Peyer's patch (tissue), 4 donors: ENCODE data around the gene TP53I11. TPM values are rescaled to one million over a fixed set of nuclear protein-coding genes. Genes with fewer than 3 reads are reported as not detected.

ENCODE experiments used
- DNase-seq, 3 donors: peaks; one replicate each; pipeline ENCODE4 v3.0.0-alpha.2; 2017 to 2019
- H3K27ac ChIP-seq, 4 donors: fragments of 200-600 bp; sonication (generic); one replicate each; pipeline ENCODE4 v1.5.1; 2016 to 2019
- H3K27me3 ChIP-seq, 2 donors: fragments of 200-600 bp; sonication (generic); one replicate each; pipeline ENCODE4 v1.5.1; 2019
- H3K36me3 ChIP-seq, 3 donors: fragments of 200-600 bp; sonication (generic); one replicate each; pipeline ENCODE4 v1.5.1; 2016 to 2019
- H3K4me1 ChIP-seq, 4 donors: fragments of 200-600 bp; sonication (generic); one replicate each; pipeline ENCODE4 v1.5.1; 2016 to 2019
- H3K4me3 ChIP-seq, 4 donors: fragments of 200-600 bp; sonication (generic); 1 replicate in 3 of 4; 2 replicates in 1 of 4; pipeline ENCODE4 v1.5.1; 2016 to 2019; ENCODE audit warnings: mild to moderate bottlenecking in 1 of 4
- H3K9me3 ChIP-seq, 4 donors: fragments of 200-600 bp; sonication (generic); one replicate each; pipeline ENCODE4 v1.5.1; 2016 to 2019; ENCODE audit warnings: mild to moderate bottlenecking in 1 of 4
- POLR2A ChIP-seq, 2 donors: fragments of 450-650 bp; IDR thresholded peaks; one replicate each; pipeline ENCODE4 v1.5.1; 2017; ENCODE audit warnings: antibody characterized with exemption in 2 of 2, mild to moderate bottlenecking in 2 of 2, moderate library complexity in 2 of 2
- total RNA-seq, 4 donors: library from RNA; depleted of rRNA; stranded (reverse); fragments of >200 nt; gene quantifications; one replicate each; pipeline ENCODE4 v1.1.0, GENCODE V29; 2016
- TF ChIP-seq, protein P1 (sequence below), 6 experiments: fragments of 450-650 bp in 4 of 6; fragments of 200-600 bp in 2 of 6; sonication (generic) in 1 of 6; IDR thresholded peaks; one replicate each; pipeline ENCODE4 v1.5.1; 2017 to 2019; ENCODE audit warnings: antibody characterized with exemption in 6 of 6, mild to moderate bottlenecking in 3 of 6, moderate library complexity in 1 of 6

The TP53I11 gene
- total RNA-seq, 4 donors from 2014 or later: 48.0 to 152 (median 69.9) TPM

DNA sequence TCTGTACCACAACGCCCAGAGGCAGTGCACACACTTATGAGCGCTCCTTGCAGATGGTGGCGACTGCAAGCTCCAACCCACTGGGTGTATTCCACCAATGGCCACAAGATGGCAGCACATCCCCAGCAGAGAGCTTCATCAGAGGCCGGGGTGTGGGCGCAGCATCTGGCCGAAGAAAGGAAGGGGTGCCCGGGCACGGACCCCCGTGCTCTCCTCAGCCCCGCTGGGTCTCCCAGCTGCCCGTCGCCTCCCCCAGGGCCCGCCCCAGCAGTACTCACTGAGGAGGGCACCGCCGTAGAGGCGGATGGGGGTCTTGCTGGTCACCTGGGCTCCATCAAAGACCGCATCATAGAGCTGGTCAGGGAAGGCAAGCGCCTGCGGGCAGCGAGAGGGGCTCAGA, 14.2 kb downstream of the TP53I11 start:
- Histone ChIP-seq H3K4me3 (no peak overlapping the region), H3K27me3 (no peaks in the 10 kb centered on the region), H3K4me1 (peaks cover 0 to 16% (median 0%) of the 10 kb centered on the region in 4 donors), H3K9me3 (no peaks in the 10 kb centered on the region), H3K27ac (no peak overlapping the region), H3K36me3 (peaks cover 0 to 30% (median 0%) of the 10 kb centered on the region in 3 donors)
- no peak for TF ChIP-seq POLR2A (IDR thresholded peaks at IDR 0.05)
- TF ChIP-seq, protein P1, sequence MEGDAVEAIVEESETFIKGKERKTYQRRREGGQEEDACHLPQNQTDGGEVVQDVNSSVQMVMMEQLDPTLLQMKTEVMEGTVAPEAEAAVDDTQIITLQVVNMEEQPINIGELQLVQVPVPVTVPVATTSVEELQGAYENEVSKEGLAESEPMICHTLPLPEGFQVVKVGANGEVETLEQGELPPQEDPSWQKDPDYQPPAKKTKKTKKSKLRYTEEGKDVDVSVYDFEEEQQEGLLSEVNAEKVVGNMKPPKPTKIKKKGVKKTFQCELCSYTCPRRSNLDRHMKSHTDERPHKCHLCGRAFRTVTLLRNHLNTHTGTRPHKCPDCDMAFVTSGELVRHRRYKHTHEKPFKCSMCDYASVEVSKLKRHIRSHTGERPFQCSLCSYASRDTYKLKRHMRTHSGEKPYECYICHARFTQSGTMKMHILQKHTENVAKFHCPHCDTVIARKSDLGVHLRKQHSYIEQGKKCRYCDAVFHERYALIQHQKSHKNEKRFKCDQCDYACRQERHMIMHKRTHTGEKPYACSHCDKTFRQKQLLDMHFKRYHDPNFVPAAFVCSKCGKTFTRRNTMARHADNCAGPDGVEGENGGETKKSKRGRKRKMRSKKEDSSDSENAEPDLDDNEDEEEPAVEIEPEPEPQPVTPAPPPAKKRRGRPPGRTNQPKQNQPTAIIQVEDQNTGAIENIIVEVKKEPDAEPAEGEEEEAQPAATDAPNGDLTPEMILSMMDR (IDR thresholded peaks at IDR 0.05): peak; percentile 92 to 98 (median 97)
- peak; percentile 87 to 95 (median 88) for DNase-seq

DNA sequence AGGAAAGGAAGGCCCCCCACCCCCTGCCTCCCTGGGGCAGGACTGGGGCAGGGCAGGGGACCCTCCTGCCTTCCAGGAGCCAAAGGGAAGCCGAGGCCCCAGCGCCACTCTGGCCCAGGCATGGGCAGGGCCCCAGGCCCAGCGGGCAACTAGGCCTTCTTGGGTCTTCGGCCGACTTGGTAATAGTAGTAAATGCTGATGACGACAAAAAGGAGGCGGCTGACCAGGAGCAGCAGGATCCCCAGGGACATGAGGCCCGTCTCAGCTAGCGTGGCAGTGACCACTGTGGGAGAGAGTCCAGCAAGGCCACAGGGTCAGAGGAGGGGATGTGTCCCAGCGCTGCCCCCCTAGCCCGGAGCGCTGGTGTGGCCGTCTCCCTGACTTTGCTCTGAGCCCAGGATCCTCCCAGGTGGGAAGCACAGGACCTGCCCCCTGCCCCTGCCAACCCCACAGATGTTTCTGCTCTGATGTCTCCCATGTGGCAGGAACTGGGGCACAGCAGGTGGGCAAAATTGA, 15.9 kb downstream of the TP53I11 start:
- H3K4me1 ChIP-seq: peaks cover 0 to 4% (median 0%) of the 10 kb centered on the region in 4 donors
- peaks cover 0 to 30% (median 0%) of the 10 kb centered on the region in 3 donors for H3K36me3 ChIP-seq
- no peaks in the 10 kb centered on the region for H3K27me3 ChIP-seq
- DNase-seq: no peak
- no peaks in the 10 kb centered on the region for H3K9me3 ChIP-seq
- no peak for TF ChIP-seq POLR2A (IDR thresholded peaks at IDR 0.05)
- no peak overlapping the region for H3K27ac ChIP-seq
- H3K4me3 ChIP-seq: no peak overlapping the region

DNA sequence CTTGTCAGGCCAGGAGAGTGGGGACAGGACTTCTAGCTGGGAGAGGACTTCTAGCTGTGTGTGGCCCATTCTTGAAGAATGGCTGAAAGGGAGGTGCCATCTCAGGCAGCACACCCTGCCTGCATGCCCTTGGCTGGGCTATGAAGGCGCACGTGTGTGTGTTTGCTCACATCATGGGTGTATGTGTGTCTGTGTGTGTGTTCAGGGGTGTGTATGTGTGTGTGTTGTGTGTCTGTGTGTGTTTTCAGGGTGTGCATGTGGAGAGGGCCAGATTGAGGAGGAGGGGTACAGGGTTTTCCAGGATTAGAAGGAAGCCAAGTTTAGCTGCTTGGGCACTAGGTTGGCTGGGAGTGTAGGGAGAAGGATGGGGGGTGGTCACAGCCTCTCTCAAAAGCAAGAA, 16.6 kb downstream of the TP53I11 start:
- Histone ChIP-seq H3K4me3 (no peak overlapping the region), H3K27ac (no peak overlapping the region), H3K9me3 (no peaks in the 10 kb centered on the region), H3K4me1 (peaks cover 0 to 4% (median 0%) of the 10 kb centered on the region in 4 donors), H3K36me3 (peaks cover 0 to 30% (median 0%) of the 10 kb centered on the region in 3 donors), H3K27me3 (no peaks in the 10 kb centered on the region)
- no peak for TF ChIP-seq POLR2A (IDR thresholded peaks at IDR 0.05)
- TF ChIP-seq, protein P1 (IDR thresholded peaks at IDR 0.05): no peak
- no peak for DNase-seq

DNA sequence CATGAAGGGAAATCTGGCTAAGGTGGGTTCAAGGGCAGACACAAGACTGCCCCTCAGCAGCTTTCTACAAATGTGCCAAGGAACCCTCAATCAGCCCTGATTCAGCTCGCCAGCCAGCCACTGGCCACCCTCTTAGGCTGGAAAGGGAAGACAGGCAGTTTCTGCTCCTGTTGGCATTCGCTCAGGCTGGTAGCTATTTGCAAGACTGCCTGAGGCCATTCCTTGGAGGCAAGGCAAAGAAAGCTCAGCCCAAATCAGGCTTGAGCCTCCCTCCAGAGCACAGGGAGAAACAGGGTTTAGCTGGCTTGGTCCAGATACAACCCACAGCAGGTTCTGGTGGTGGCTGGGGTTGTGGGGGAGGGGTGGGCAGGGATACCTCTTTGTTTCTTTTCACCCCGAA, 19.2 kb downstream of the TP53I11 start:
- H3K9me3 ChIP-seq: no peaks in the 10 kb centered on the region
- H3K4me1 ChIP-seq: peaks cover 0 to under 1% (median 0%) of the 10 kb centered on the region in 4 donors
- H3K36me3 ChIP-seq: peaks cover 0 to 20% (median 0%) of the 10 kb centered on the region in 3 donors
- no peak for DNase-seq
- TF ChIP-seq, protein P1 (IDR thresholded peaks at IDR 0.05): no peak
- no peak for TF ChIP-seq POLR2A (IDR thresholded peaks at IDR 0.05)
- no peak overlapping the region for H3K4me3 ChIP-seq
- H3K27ac ChIP-seq: no peak overlapping the region
- no peaks in the 10 kb centered on the region for H3K27me3 ChIP-seq

DNA sequence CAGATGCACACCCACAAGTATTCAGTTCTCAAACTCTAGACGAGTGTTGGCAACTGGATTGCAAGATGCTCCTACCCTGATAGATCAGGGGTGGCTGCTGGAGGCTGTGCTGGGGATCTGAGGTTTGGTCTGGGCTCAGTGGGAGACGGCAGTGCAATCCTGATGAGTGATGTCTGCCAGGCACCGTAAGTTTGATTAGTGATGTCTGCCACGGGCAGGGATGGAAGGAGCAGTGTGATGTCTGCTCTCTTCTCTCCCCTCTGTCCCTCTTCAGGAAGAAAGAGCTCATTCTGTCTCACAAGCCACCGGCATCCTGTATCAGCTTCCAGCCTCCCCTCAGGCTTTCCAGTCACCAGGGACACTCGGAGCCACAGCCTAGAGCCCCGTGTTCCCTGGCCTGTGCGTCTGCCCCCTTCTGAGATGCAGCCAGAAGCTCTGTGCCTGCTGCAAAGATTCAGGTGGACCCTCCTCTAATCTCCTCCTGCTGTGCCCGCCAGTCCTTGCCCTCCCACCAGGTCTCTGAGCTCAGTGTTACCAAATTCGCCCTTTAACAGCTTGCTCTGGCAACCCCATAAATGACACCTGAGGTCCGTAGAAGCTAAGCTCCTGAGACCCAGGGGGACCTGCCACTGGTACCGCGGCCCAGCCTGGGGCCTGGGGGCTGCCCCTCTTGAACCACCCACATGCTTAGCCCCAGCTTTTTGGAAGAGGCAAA, 19.9 kb downstream of the TP53I11 start:
- peaks cover 0 to 15% (median 0%) of the 10 kb centered on the region in 3 donors for H3K36me3 ChIP-seq
- H3K9me3 ChIP-seq: no peaks in the 10 kb centered on the region
- H3K27me3 ChIP-seq: no peaks in the 10 kb centered on the region
- no peak overlapping the region for H3K4me3 ChIP-seq
- H3K27ac ChIP-seq: no peak overlapping the region
- TF ChIP-seq, protein P1 (IDR thresholded peaks at IDR 0.05): no peak
- TF ChIP-seq POLR2A (IDR thresholded peaks at IDR 0.05): no peak
- H3K4me1 ChIP-seq: no peaks in the 10 kb centered on the region
- DNase-seq: no peak

DNA sequence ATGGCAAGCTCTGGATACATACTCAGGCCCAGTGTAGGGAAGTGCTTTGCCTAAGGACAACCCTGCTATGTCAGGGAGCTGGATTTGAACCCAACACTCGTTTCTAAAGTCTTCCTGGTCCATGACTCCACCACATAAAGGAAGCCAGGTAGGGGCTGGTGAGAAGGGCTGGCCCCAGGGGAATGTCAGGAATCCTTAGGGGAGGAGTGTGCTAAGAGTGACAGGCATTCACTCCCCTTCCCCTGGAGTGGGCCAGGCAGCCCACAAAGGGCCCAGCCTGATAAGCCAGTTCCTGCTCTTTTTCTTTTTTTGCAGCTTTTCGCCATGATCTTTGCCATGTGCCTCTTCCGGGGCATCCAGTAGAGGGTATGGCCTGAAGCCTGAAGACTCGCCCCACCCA, 21.9 kb downstream of the TP53I11 start:
- no peaks in the 10 kb centered on the region for H3K27me3 ChIP-seq
- no peaks in the 10 kb centered on the region for H3K9me3 ChIP-seq
- H3K4me1 ChIP-seq: no peaks in the 10 kb centered on the region
- H3K4me3 ChIP-seq: no peak overlapping the region
- no peak overlapping the region for H3K27ac ChIP-seq
- no peaks in the 10 kb centered on the region for H3K36me3 ChIP-seq
- no peak for DNase-seq
- TF ChIP-seq, protein P1 (IDR thresholded peaks at IDR 0.05): no peak
- TF ChIP-seq POLR2A (IDR thresholded peaks at IDR 0.05): no peak
